ENCODE data around the gene SNX25. TPM values are rescaled to one million over a fixed set of nuclear protein-coding genes. Genes with fewer than 3 reads are reported as not detected.
A peak's percentile ranks its signal among the peaks of the same experiment; 100 is the strongest.
"Not testable (repeated sequence)": the region's sequence is repeated elsewhere in the genome, so short reads cannot be mapped to it uniquely, and the experiment has no call there.

Gene SNX25
- total and polyA plus RNA-seq, 2 experiments from 2014 or later: 6.9 to 25.0 TPM

DNA sequence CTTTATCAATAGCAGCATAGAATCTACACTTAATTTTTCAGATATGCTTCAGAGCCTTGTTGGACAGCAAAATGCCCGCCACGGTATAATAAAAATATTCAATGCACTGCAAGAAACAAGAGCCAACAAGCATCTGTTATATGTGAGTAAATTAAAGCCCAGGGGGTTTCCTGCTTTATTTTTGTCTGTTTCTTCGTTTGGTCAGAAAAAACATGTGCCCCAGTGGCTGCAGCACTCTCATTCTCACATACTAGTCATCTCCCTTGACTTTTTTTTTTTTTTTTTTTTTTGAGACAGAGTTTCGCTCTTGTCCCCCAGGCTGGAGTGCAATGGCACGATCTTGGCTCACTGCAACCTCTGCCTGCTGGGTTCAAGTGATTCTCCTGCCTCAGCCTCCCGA, 153.2 kb downstream of the SNX25 start:
- not testable (repeated sequence) for H3K79me2 ChIP-seq (replicated peaks; ENCODE audit: insufficient read depth); H3K36me3 ChIP-seq (ENCODE audit: insufficient read depth); H3K27me3 Mint-ChIP-seq (ENCODE audit: insufficient read depth, low read depth, poor library complexity); H2AFZ ChIP-seq; H3K4me1 ChIP-seq (ENCODE audit: insufficient read depth); H3K36me3 Mint-ChIP-seq (ENCODE audit: low read depth); H3K4me3 Mint-ChIP-seq; H3F3A ChIP-seq (replicated peaks; ENCODE audit: low read depth); H3K27me3 ChIP-seq (ENCODE audit: insufficient read depth); H3K27ac ChIP-seq (ENCODE audit: low read depth); ATAC-seq; H4K20me1 ChIP-seq (replicated peaks; ENCODE audit: insufficient read depth); H3K4me3 ChIP-seq; H3K4me2 ChIP-seq; H3K9me3 Mint-ChIP-seq; DNase-seq (ENCODE audit: low spot score); H3K9me2 ChIP-seq (ENCODE audit: insufficient read depth); H3K27ac Mint-ChIP-seq
- peaks cover 15% of the 10 kb centered on the region for H3K4me1 Mint-ChIP-seq

DNA sequence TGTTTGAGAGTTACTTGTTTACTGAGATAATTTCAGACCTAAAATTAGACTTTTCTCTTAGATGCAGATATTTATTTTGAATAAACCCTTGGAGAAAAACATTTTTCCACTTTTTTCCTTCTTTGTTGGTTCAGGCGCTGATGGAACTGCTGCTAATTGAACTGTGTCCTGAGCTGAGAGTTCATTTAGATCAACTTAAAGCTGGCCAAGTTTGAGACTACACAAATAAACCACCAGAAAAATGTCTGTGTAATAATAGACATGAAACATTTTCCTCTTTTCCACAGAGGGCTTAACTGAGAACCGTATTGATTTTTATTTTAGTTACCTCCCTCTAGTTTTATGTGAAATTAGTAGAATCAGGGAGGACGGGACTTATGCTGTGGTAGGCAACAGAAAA, 153.9 kb downstream of the SNX25 start:
- no peaks in the 10 kb centered on the region for H3F3A ChIP-seq (replicated peaks; ENCODE audit: low read depth)
- Mint-ChIP-seq H3K4me1 (peaks cover 15% of the 10 kb centered on the region), H3K36me3 (ENCODE audit: low read depth) (peaks cover 3% of the 10 kb centered on the region; the same call in 1 of the 3 replicates), H3K9me3 (no peaks in the 10 kb centered on the region), H3K4me3 (no peak overlapping the region), H3K27me3 (ENCODE audit: insufficient read depth, low read depth, poor library complexity) (no peaks in the 10 kb centered on the region), H3K27ac (peak overlapping the region; percentile 15; the same call in 1 of the 2 replicates)
- no peak for TF ChIP-seq ZNF331 (CRISPR knock-in tag; IDR thresholded peaks at IDR 0.05; ENCODE audit: low read depth)
- no peak for TF ChIP-seq EZH2 (IDR thresholded peaks at IDR 0.05; ENCODE audit: low read depth, unreplicated experiment)
- no peak for TF ChIP-seq POLR2AphosphoS5 (IDR thresholded peaks at IDR 0.05; ENCODE audit: low read depth)
- TF ChIP-seq, protein P1, sequence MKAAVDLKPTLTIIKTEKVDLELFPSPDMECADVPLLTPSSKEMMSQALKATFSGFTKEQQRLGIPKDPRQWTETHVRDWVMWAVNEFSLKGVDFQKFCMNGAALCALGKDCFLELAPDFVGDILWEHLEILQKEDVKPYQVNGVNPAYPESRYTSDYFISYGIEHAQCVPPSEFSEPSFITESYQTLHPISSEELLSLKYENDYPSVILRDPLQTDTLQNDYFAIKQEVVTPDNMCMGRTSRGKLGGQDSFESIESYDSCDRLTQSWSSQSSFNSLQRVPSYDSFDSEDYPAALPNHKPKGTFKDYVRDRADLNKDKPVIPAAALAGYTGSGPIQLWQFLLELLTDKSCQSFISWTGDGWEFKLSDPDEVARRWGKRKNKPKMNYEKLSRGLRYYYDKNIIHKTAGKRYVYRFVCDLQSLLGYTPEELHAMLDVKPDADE (IDR thresholded peaks at IDR 0.05): no peak
- TF ChIP-seq, protein P2, sequence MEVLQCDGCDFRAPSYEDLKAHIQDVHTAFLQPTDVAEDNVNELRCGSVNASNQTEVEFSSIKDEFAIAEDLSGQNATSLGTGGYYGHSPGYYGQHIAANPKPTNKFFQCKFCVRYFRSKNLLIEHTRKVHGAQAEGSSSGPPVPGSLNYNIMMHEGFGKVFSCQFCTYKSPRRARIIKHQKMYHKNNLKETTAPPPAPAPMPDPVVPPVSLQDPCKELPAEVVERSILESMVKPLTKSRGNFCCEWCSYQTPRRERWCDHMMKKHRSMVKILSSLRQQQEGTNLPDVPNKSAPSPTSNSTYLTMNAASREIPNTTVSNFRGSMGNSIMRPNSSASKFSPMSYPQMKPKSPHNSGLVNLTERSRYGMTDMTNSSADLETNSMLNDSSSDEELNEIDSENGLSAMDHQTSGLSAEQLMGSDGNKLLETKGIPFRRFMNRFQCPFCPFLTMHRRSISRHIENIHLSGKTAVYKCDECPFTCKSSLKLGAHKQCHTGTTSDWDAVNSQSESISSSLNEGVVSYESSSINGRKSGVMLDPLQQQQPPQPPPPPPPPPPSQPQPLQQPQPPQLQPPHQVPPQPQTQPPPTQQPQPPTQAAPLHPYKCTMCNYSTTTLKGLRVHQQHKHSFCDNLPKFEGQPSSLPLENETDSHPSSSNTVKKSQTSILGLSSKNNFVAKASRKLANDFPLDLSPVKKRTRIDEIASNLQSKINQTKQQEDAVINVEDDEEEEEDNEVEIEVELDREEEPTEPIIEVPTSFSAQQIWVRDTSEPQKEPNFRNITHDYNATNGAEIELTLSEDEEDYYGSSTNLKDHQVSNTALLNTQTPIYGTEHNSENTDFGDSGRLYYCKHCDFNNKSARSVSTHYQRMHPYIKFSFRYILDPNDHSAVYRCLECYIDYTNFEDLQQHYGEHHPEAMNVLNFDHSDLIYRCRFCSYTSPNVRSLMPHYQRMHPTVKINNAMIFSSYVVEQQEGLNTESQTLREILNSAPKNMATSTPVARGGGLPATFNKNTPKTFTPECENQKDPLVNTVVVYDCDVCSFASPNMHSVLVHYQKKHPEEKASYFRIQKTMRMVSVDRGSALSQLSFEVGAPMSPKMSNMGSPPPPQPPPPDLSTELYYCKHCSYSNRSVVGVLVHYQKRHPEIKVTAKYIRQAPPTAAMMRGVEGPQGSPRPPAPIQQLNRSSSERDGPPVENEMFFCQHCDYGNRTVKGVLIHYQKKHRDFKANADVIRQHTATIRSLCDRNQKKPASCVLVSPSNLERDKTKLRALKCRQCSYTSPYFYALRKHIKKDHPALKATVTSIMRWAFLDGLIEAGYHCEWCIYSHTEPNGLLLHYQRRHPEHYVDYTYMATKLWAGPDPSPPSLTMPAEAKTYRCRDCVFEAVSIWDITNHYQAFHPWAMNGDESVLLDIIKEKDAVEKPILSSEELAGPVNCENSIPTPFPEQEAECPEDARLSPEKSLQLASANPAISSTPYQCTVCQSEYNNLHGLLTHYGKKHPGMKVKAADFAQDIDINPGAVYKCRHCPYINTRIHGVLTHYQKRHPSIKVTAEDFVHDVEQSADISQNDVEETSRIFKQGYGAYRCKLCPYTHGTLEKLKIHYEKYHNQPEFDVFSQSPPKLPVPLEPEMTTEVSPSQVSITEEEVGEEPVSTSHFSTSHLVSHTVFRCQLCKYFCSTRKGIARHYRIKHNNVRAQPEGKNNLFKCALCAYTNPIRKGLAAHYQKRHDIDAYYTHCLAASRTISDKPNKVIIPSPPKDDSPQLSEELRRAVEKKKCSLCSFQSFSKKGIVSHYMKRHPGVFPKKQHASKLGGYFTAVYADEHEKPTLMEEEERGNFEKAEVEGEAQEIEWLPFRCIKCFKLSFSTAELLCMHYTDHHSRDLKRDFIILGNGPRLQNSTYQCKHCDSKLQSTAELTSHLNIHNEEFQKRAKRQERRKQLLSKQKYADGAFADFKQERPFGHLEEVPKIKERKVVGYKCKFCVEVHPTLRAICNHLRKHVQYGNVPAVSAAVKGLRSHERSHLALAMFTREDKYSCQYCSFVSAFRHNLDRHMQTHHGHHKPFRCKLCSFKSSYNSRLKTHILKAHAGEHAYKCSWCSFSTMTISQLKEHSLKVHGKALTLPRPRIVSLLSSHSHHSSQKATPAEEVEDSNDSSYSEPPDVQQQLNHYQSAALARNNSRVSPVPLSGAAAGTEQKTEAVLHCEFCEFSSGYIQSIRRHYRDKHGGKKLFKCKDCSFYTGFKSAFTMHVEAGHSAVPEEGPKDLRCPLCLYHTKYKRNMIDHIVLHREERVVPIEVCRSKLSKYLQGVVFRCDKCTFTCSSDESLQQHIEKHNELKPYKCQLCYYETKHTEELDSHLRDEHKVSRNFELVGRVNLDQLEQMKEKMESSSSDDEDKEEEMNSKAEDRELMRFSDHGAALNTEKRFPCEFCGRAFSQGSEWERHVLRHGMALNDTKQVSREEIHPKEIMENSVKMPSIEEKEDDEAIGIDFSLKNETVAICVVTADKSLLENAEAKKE (CRISPR knock-in tag; IDR thresholded peaks at IDR 0.05): no peak
- TF ChIP-seq JUNB (IDR thresholded peaks at IDR 0.05; ENCODE audit: unreplicated experiment): no peak
- H3K27me3 ChIP-seq (ENCODE audit: insufficient read depth): no peaks in the 10 kb centered on the region
- peaks cover 6% of the 10 kb centered on the region; the same call in 1 of the 2 replicates for H3K4me1 ChIP-seq (ENCODE audit: insufficient read depth)
- no peaks in the 10 kb centered on the region for H3K36me3 ChIP-seq (ENCODE audit: insufficient read depth)
- no peaks in the 10 kb centered on the region for H4K20me1 ChIP-seq (replicated peaks; ENCODE audit: insufficient read depth)
- H3K4me2 ChIP-seq: no peak overlapping the region
- H2AFZ ChIP-seq: no peak overlapping the region
- no peak overlapping the region for H3K4me3 ChIP-seq
- no peak for ATAC-seq
- DNase-seq (ENCODE audit: low spot score): no peak
- no peaks in the 10 kb centered on the region for H3K79me2 ChIP-seq (replicated peaks; ENCODE audit: insufficient read depth)
- H3K27ac ChIP-seq (ENCODE audit: low read depth): no peak overlapping the region
- no peaks in the 10 kb centered on the region for H3K9me2 ChIP-seq (ENCODE audit: insufficient read depth)

Measured in GM23338 (cell line).